ENCODE results near the gene PRELP. TPM values are rescaled to one million over a fixed set of nuclear protein-coding genes. Genes with fewer than 3 reads are reported as not detected.

The PRELP gene
- total RNA-seq, 1 experiment from 2014 or later, result not detected

GRCh38 chr1:203462878-203463277, 12.7 kb upstream of the PRELP start:
- CTCF ChIA-PET, result no interaction called here
- H3K36me3 Mint-ChIP-seq (ENCODE audit: insufficient read depth, unreplicated experiment), result no peaks in the 10 kb centered on the region
- H3K4me1 Mint-ChIP-seq (ENCODE audit: low read depth, unreplicated experiment), result no peaks in the 10 kb centered on the region
- H3K27me3 Mint-ChIP-seq (ENCODE audit: insufficient read depth, unreplicated experiment), result peaks cover 19% of the 10 kb centered on the region
- H3K4me1 ChIP-seq, result no peaks in the 10 kb centered on the region
- H3K4me3 ChIP-seq (ENCODE audit: low read depth, low read length), result no peak overlapping the region
- H3K9me3 ChIP-seq, result no peaks in the 10 kb centered on the region
- DNase-seq, result no peak
- no TSS peak for BruUV-seq (replicated peaks)
- no peaks in the 10 kb centered on the region for H3K36me3 ChIP-seq (ENCODE audit: control insufficient read depth, insufficient read depth, low read length)
- no peak overlapping the region for H3K4me3 Mint-ChIP-seq (ENCODE audit: unreplicated experiment)
- intact Hi-C loops (cut with micrococcal nuclease; ENCODE audit: unreplicated experiment), result no loop called here
- POLR2A ChIA-PET, result no interaction called here
- no peak overlapping the region for H3K27ac Mint-ChIP-seq (ENCODE audit: unreplicated experiment)
- H3K27me3 ChIP-seq (replicated peaks; ENCODE audit: control insufficient read depth, insufficient read depth, low read length), result no peaks in the 10 kb centered on the region
- H3K9me3 Mint-ChIP-seq (ENCODE audit: unreplicated experiment), result no peaks in the 10 kb centered on the region
- no peak for TF ChIP-seq CTCF (IDR thresholded peaks at IDR 0.05; ENCODE audit: insufficient read depth in 1 of 2, low read depth in 1 of 2, low read length in 1 of 2, severe bottlenecking in 1 of 2, unreplicated experiment in 1 of 2)

GRCh38 chr1:203463469-203464062, 12.0 kb upstream of the PRELP start:
- ChIA-PET POLR2A (no interaction called here), CTCF (interaction anchor here (1.1 kb wide), 1 partner anchor 197 kb away, joined by 3 read pairs; no protein-coding TSS in a partner anchor)
- Histone ChIP-seq H3K36me3 (ENCODE audit: control insufficient read depth, insufficient read depth, low read length) (no peaks in the 10 kb centered on the region), H3K4me3 (ENCODE audit: low read depth, low read length) (no peak overlapping the region), H3K27me3 (replicated peaks; ENCODE audit: control insufficient read depth, insufficient read depth, low read length) (no peaks in the 10 kb centered on the region), H3K9me3 (no peaks in the 10 kb centered on the region), H3K4me1 (no peaks in the 10 kb centered on the region)
- Mint-ChIP-seq H3K4me3 (ENCODE audit: unreplicated experiment) (no peak overlapping the region), H3K36me3 (ENCODE audit: insufficient read depth, unreplicated experiment) (no peaks in the 10 kb centered on the region), H3K9me3 (ENCODE audit: unreplicated experiment) (no peaks in the 10 kb centered on the region), H3K27ac (ENCODE audit: unreplicated experiment) (no peak overlapping the region), H3K27me3 (ENCODE audit: insufficient read depth, unreplicated experiment) (peaks cover 19% of the 10 kb centered on the region), H3K4me1 (ENCODE audit: low read depth, unreplicated experiment) (no peaks in the 10 kb centered on the region)
- intact Hi-C loops (cut with micrococcal nuclease; ENCODE audit: unreplicated experiment), result no loop called here
- no TSS peak for BruUV-seq (replicated peaks)
- DNase-seq, result no peak
- TF ChIP-seq CTCF (IDR thresholded peaks at IDR 0.05; ENCODE audit: insufficient read depth in 1 of 2, low read depth in 1 of 2, low read length in 1 of 2, severe bottlenecking in 1 of 2, unreplicated experiment in 1 of 2), result no peak

- Histone ChIP-seq H3K27me3 (replicated peaks; ENCODE audit: control insufficient read depth, insufficient read depth, low read length) (no peaks in the 10 kb centered on the region), H3K4me3 (ENCODE audit: low read depth, low read length) (no peak overlapping the region), H3K9me3 (no peaks in the 10 kb centered on the region), H3K4me1 (no peaks in the 10 kb centered on the region), H3K36me3 (ENCODE audit: control insufficient read depth, insufficient read depth, low read length) (no peaks in the 10 kb centered on the region)
- Mint-ChIP-seq H3K36me3 (ENCODE audit: insufficient read depth, unreplicated experiment) (no peaks in the 10 kb centered on the region), H3K27ac (ENCODE audit: unreplicated experiment) (no peak overlapping the region), H3K4me1 (ENCODE audit: low read depth, unreplicated experiment) (no peaks in the 10 kb centered on the region), H3K27me3 (ENCODE audit: insufficient read depth, unreplicated experiment) (peaks cover 15% of the 10 kb centered on the region), H3K9me3 (ENCODE audit: unreplicated experiment) (no peaks in the 10 kb centered on the region), H3K4me3 (ENCODE audit: unreplicated experiment) (no peak overlapping the region)
- POLR2A ChIA-PET, result no interaction called here
- no peak for TF ChIP-seq CTCF (IDR thresholded peaks at IDR 0.05; ENCODE audit: insufficient read depth in 1 of 2, low read depth in 1 of 2, low read length in 1 of 2, severe bottlenecking in 1 of 2, unreplicated experiment in 1 of 2)
- BruUV-seq (replicated peaks), result no TSS peak
- DNase-seq, result no peak
- intact Hi-C loops (cut with micrococcal nuclease; ENCODE audit: unreplicated experiment), result no loop called here
- CTCF ChIA-PET, result interaction anchor here (0.7 to 1.1 kb wide), 2 partner anchors 197 kb away, joined by 3 read pairs; no protein-coding TSS in a partner anchor
Measured at GRCh38 chr1:203464226-203464625, 11.4 kb upstream of the PRELP start.
